CD14-positive monocyte (primary cell): ENCODE data around the gene MBP. TPM values are rescaled to one million over a fixed set of nuclear protein-coding genes. Genes with fewer than 3 reads are reported as not detected.

Source experiments
- DNase-seq, 3 donors: peaks; one replicate each; pipeline ENCODE4 v3.0.0-alpha.2; 2011 to 2022
- H2AFZ ChIP-seq: 2 replicates; pipeline ENCODE4 v1.6.0; 2012; ENCODE audit warnings: mild to moderate bottlenecking, low read depth, low read length, inconsistent platforms; ENCODE audit not compliant: insufficient read depth, poor library complexity, severe bottlenecking
- H3K27ac ChIP-seq, 2 donors: 1 replicate in 1 of 2; 2 replicates in 1 of 2; pipeline ENCODE4 v1.5.1; 2012 to 2013; ENCODE audit warnings: low read length in 2 of 2, control low read depth in 1 of 2, inconsistent platforms in 1 of 2, low read depth in 1 of 2, mild to moderate bottlenecking in 1 of 2
- H3K27me3 ChIP-seq, 2 donors: one replicate each; pipeline versions ENCODE4 v1.6.0 to v1.6.1; 2011 to 2013; ENCODE audit warnings: low read length in 2 of 2; ENCODE audit not compliant: control insufficient read depth in 2 of 2, insufficient read depth in 2 of 2
- H3K36me3 ChIP-seq, 2 donors: replicated peaks in 1 of 2; 1 replicate in 1 of 2; 2 replicates in 1 of 2; pipeline versions ENCODE4 v1.5.1 to v1.6.1; 2012 to 2013; ENCODE audit warnings: low read length in 2 of 2, control low read depth in 1 of 2, inconsistent platforms in 1 of 2, mild to moderate bottlenecking in 1 of 2; ENCODE audit not compliant: insufficient read depth in 2 of 2, control insufficient read depth in 1 of 2
- H3K4me1 ChIP-seq, 2 donors: 1 replicate in 1 of 2; 2 replicates in 1 of 2; pipeline versions ENCODE4 v1.5.1 to v1.6.1; 2012 to 2013; ENCODE audit warnings: low read length in 2 of 2, control low read depth in 1 of 2, inconsistent platforms in 1 of 2, mild to moderate bottlenecking in 1 of 2, moderate library complexity in 1 of 2; ENCODE audit not compliant: insufficient read depth in 2 of 2, control insufficient read depth in 1 of 2
- H3K4me2 ChIP-seq: replicated peaks from 2 replicates; pipeline ENCODE3; 2012; ENCODE audit warnings: low read length, moderate library complexity, mild to moderate bottlenecking; ENCODE audit not compliant: poor library complexity, severe bottlenecking; ENCODE audit errors: extremely low read depth
- H3K4me3 ChIP-seq, 3 experiments: fragments of 200-600 bp in 1 of 3; sonication (generic) in 1 of 3; replicated peaks in 1 of 3; 1 replicate in 2 of 3; 2 replicates in 1 of 3; pipeline ENCODE4 v1.5.1; 2011 to 2013; ENCODE audit warnings: low read length in 3 of 3, mild to moderate bottlenecking in 3 of 3, control low read depth in 2 of 3, low read depth in 2 of 3, inconsistent platforms in 1 of 3, moderate library complexity in 1 of 3
- H3K79me2 ChIP-seq: 2 replicates; pipeline ENCODE4 v1.6.0; 2012; ENCODE audit warnings: mild to moderate bottlenecking, control low read depth, inconsistent platforms, low read length, moderate library complexity; ENCODE audit not compliant: insufficient read depth
- H3K9ac ChIP-seq: 2 replicates; pipeline ENCODE4 v1.6.0; 2017; ENCODE audit warnings: low read length, mild to moderate bottlenecking; ENCODE audit not compliant: insufficient read depth, poor library complexity, severe bottlenecking
- H3K9me3 ChIP-seq, 2 donors: replicated peaks in 1 of 2; 1 replicate in 1 of 2; 2 replicates in 1 of 2; pipeline versions ENCODE4 v1.5.1 to v1.6.1; 2012 to 2013; ENCODE audit warnings: low read length in 2 of 2, control low read depth in 1 of 2; ENCODE audit not compliant: control insufficient read depth in 1 of 2, insufficient read depth in 1 of 2
- H4K20me1 ChIP-seq: 2 replicates; pipeline ENCODE4 v1.6.0; 2012; ENCODE audit warnings: mild to moderate bottlenecking, low read length, control low read depth, moderate library complexity; ENCODE audit not compliant: insufficient read depth
- H3K27ac Mint-ChIP-seq, 7 donors: one replicate each; pipeline ENCODE4 v1.8.0; 2020; ENCODE audit warnings: mild to moderate bottlenecking in 7 of 7, mixed read lengths in 7 of 7, moderate library complexity in 6 of 7, inconsistent platforms in 2 of 7
- H3K27me3 Mint-ChIP-seq, 3 donors: one replicate each; pipeline ENCODE4 v1.8.0; 2021 to 2022; ENCODE audit warnings: low read depth in 3 of 3, mild to moderate bottlenecking in 3 of 3, mixed read lengths in 3 of 3, moderate library complexity in 3 of 3, inconsistent platforms in 1 of 3
- H3K36me3 Mint-ChIP-seq, 2 donors: one replicate each; pipeline ENCODE4 v1.8.0; 2020; ENCODE audit warnings: mixed read lengths in 2 of 2, inconsistent platforms in 1 of 2, mild to moderate bottlenecking in 1 of 2
- H3K4me1 Mint-ChIP-seq: one replicate; pipeline ENCODE4 v1.8.0; 2020; ENCODE audit warnings: mild to moderate bottlenecking, mixed read lengths
- H3K4me3 Mint-ChIP-seq, 2 donors: one replicate each; pipeline ENCODE4 v1.8.0; 2020; ENCODE audit warnings: mild to moderate bottlenecking in 2 of 2, mixed read lengths in 2 of 2, moderate library complexity in 1 of 2
- H3K9me3 Mint-ChIP-seq, 7 donors: one replicate each; pipeline ENCODE4 v1.8.0; 2020 to 2022; ENCODE audit warnings: mixed read lengths in 7 of 7, mild to moderate bottlenecking in 6 of 7, moderate library complexity in 6 of 7, inconsistent platforms in 2 of 7
- CTCF ChIP-seq: fragments of 200-600 bp; IDR thresholded peaks from one replicate; pipeline ENCODE4 v1.8.0; 2022; ENCODE audit warnings: antibody characterized with exemption, mild to moderate bottlenecking
- WGBS: methylation state at CpG from one replicate; pipeline ENCODE4 v1.1.5; 2013; ENCODE audit warnings: missing lambda C conversion rate; ENCODE audit not compliant: insufficient coverage; 5-methylcytosine and 5-hydroxymethylcytosine counted together
- intact Hi-C, 2 donors: fragments of 100-400 bp; cut with micrococcal nuclease; formaldehyde crosslinking; loops; one replicate each; pipeline versions ENCODE4 v1.15.0 to v1.15.1; 2023
- polyA plus RNA-seq, 3 donors: library from polyadenylated mRNA; depleted of rRNA in 1 of 3; unstranded in 2 of 3; stranded (reverse) in 1 of 3; fragments of 300-500 nt in 2 of 3; fragments of >200 nt in 1 of 3; fragmentation: Illumina TruSeq in 2 of 3; gene quantifications; 1 replicate in 2 of 3; 2 replicates in 1 of 3; pipeline ENCODE4 v1.2.3, GENCODE V29; 2012 to 2021

Gene MBP
- polyA plus RNA-seq, 3 donors, result 47.7 to 81.0 (median 50.4) TPM

- H3K9me3 Mint-ChIP-seq, result no peaks in the 10 kb centered on the region
- Histone ChIP-seq H4K20me1 (no peaks in the 10 kb centered on the region), H3K4me2 (no peak overlapping the region), H2AFZ (no peak overlapping the region), H3K79me2 (peaks cover 86% of the 10 kb centered on the region), H3K9me3 (no peaks in the 10 kb centered on the region), H3K9ac (no peak overlapping the region), H3K36me3 (peaks cover 7 to 58% of the 10 kb centered on the region in 2 donors), H3K4me3 (no peak overlapping the region), H3K4me1 (peaks cover 42 to 45% of the 10 kb centered on the region in 2 donors), H3K27ac (peak overlapping the region in 1 of 2 donors; percentile 100), H3K27me3 (no peaks in the 10 kb centered on the region)
- peaks cover 60 to 70% of the 10 kb centered on the region in 2 donors for H3K36me3 Mint-ChIP-seq
- H3K27me3 Mint-ChIP-seq, result peaks cover 0 to 3% (median 0%) of the 10 kb centered on the region in 3 donors
- H3K4me3 Mint-ChIP-seq, result no peak overlapping the region
- no peak for TF ChIP-seq CTCF
- WGBS, result 94% methylated on average over 11 of the region's 16 CpGs
- intact Hi-C loops, result no loop called here
- peak overlapping the region in 4 of 7 donors; percentile 41 to 81 (median 70) for H3K27ac Mint-ChIP-seq
- peaks cover 68% of the 10 kb centered on the region for H3K4me1 Mint-ChIP-seq
- DNase-seq, result no peak
These were observed 62.0 kb downstream of the MBP start for GRCh38 chr18:77070627-77071026.

- Histone ChIP-seq H3K79me2 (peaks cover 79% of the 10 kb centered on the region), H3K9me3 (no peaks in the 10 kb centered on the region), H3K27me3 (no peaks in the 10 kb centered on the region), H4K20me1 (no peaks in the 10 kb centered on the region), H3K27ac (peak overlapping the region in 1 of 2 donors; percentile 100), H3K36me3 (peaks cover 4 to 51% of the 10 kb centered on the region in 2 donors), H2AFZ (no peak overlapping the region), H3K4me2 (no peak overlapping the region), H3K9ac (no peak overlapping the region), H3K4me1 (peaks cover 47 to 48% of the 10 kb centered on the region in 2 donors), H3K4me3 (no peak overlapping the region)
- 100% methylated on average over 2 of the region's 13 CpGs for WGBS
- no peak overlapping the region for H3K4me3 Mint-ChIP-seq
- peaks cover 67% of the 10 kb centered on the region for H3K4me1 Mint-ChIP-seq
- intact Hi-C loops, result loop anchor here (5.0 kb wide), 3 partner anchors 32 to 137 kb away; no protein-coding TSS in a partner anchor
- peak in 1 of 3 donors; percentile 23 for DNase-seq
- peak overlapping the region in 6 of 7 donors; percentile 31 to 100 (median 92) for H3K27ac Mint-ChIP-seq
- H3K27me3 Mint-ChIP-seq, result peaks cover 0 to 3% (median 0%) of the 10 kb centered on the region in 3 donors
- H3K36me3 Mint-ChIP-seq, result peaks cover 55 to 68% of the 10 kb centered on the region in 2 donors
- no peaks in the 10 kb centered on the region for H3K9me3 Mint-ChIP-seq
- no peak for TF ChIP-seq CTCF
These were observed 62.7 kb downstream of the MBP start for GRCh38 chr18:77069931-77070330.
